ENCODE data around the gene LAMC2.

Gene LAMC2

DNA sequence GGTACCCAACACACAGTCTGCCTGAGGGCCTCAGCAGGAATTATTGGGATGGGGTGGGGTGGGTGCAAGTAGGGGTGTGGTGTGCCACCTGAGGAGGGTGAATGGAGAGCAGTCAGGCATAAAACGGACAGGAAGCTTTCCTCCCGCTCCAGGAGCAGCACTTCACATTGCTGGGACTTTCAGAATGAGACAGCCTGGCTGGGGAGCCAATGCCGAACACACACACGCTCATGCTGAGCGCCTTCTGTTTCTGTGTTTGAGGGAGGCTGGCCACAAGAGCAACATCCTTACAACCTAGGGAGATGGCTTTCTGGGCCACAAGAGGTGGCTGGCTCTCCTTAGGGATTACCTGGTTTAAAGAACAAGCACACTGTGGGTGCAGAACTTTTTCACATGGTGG, 98.0 kb downstream of the LAMC2 start:
- no peak overlapping the region for H3K4me3 ChIP-seq (replicated peaks in 1 of 2; ENCODE audit: low read depth in 2 of 2, low read length in 2 of 2)
- DNase-seq (ENCODE audit: low read depth in 2 of 2), result no peak
- TF ChIP-seq, protein P1, sequence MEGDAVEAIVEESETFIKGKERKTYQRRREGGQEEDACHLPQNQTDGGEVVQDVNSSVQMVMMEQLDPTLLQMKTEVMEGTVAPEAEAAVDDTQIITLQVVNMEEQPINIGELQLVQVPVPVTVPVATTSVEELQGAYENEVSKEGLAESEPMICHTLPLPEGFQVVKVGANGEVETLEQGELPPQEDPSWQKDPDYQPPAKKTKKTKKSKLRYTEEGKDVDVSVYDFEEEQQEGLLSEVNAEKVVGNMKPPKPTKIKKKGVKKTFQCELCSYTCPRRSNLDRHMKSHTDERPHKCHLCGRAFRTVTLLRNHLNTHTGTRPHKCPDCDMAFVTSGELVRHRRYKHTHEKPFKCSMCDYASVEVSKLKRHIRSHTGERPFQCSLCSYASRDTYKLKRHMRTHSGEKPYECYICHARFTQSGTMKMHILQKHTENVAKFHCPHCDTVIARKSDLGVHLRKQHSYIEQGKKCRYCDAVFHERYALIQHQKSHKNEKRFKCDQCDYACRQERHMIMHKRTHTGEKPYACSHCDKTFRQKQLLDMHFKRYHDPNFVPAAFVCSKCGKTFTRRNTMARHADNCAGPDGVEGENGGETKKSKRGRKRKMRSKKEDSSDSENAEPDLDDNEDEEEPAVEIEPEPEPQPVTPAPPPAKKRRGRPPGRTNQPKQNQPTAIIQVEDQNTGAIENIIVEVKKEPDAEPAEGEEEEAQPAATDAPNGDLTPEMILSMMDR (IDR thresholded peaks at IDR 0.05; ENCODE audit: low read depth, low read length), result no peak

DNA sequence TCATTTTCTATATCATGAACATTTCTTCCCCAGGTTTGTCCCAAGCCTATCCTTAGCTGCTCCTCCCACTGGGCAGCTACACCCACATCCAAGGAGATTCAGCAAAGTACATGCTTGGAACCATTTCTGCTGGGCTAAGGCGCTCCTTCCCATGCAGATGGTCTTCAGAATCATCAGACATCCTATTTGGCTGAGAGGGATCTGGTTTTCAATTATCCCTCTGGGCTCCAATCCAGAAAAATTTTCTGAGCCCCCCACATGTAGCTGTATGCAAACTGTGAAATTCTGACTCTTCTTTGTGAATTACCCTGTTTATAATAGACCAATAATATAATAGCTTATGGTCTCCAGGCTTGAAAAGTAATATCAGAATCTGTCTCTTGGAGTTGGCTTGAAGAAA, 99.2 kb downstream of the LAMC2 start:
- no peak for DNase-seq (ENCODE audit: low read depth in 2 of 2)
- TF ChIP-seq, protein P1 (IDR thresholded peaks at IDR 0.05; ENCODE audit: low read depth, low read length), result no peak
- no peak overlapping the region for H3K4me3 ChIP-seq (replicated peaks in 1 of 2; ENCODE audit: low read depth in 2 of 2, low read length in 2 of 2)

DNA sequence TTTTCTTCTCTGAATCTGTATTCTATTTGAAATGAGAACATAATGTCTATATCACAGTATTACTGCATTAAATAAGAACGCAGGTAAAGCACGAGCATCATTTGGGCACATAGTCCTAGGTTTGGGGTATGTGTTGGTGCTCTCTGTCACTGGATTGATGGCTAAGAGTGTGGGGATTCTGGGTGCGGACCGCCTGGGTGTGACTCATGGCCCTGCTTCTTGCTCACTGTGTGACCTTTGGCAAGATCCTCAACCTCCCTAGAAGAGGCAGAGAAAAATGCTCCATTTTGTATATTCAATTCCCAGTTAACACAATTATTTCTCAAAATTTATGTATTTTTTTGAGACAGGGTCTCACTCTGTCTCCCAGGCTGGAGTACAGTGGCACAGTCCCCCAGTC, 99.7 kb downstream of the LAMC2 start:
- TF ChIP-seq, protein P1 (IDR thresholded peaks at IDR 0.05; ENCODE audit: low read depth, low read length), result no peak
- peak in 1 of 2 donors; percentile 51 for DNase-seq (ENCODE audit: low read depth in 2 of 2)
- H3K4me3 ChIP-seq (replicated peaks in 1 of 2; ENCODE audit: low read depth in 2 of 2, low read length in 2 of 2), result no peak overlapping the region

DNA sequence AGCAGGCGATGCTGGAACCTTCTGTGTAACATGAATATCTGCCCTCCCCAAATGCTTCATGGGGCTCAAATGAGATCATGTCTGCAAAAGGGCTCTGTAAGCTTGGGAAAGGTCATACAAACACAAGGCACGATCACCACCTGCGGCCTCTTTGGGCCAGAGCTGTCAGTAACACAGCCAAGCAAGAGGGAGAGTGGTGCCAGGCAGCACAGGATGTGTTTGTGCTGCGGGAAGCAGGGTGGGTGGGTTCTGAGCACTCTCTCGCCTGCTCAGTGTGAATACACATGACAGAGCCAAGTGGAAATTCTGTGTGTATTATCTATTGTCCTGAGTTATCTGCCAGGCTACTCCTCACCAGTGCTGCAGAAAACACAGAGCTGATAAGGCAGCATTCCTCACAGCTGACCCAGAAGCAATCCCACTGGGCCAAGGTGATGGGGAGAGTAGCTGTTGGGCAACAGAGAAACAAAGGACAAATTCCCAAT, 101.2 kb downstream of the LAMC2 start:
- H3K4me3 ChIP-seq (replicated peaks in 1 of 2; ENCODE audit: low read depth in 2 of 2, low read length in 2 of 2), result no peak overlapping the region
- TF ChIP-seq, protein P1 (IDR thresholded peaks at IDR 0.05; ENCODE audit: low read depth, low read length), result no peak
- DNase-seq (ENCODE audit: low read depth in 2 of 2), result peak; percentile 49 to 94

DNA sequence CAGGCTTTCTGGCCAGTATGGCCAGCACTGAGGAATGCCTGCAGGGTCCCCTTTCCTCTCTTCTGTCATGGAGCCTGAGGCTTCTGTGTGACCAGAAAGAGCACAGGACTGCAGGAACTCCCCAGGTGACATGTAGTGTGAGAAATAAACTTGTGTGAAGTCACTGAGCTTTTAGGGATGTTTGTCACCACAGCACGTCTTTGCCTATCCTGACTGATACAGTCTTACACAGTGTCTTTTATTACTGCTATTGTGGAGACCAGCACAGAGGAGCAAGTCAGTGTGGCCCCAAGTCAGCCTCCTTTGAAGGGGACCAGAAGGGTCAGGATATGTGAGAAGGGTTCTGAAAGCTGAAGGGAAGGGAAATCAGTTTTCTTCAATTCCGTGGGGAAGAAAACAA, 102.5 kb downstream of the LAMC2 start:
- no peak for DNase-seq (ENCODE audit: low read depth in 2 of 2)
- H3K4me3 ChIP-seq (replicated peaks in 1 of 2; ENCODE audit: low read depth in 2 of 2, low read length in 2 of 2), result no peak overlapping the region
- TF ChIP-seq, protein P1 (IDR thresholded peaks at IDR 0.05; ENCODE audit: low read depth, low read length), result no peak

DNA sequence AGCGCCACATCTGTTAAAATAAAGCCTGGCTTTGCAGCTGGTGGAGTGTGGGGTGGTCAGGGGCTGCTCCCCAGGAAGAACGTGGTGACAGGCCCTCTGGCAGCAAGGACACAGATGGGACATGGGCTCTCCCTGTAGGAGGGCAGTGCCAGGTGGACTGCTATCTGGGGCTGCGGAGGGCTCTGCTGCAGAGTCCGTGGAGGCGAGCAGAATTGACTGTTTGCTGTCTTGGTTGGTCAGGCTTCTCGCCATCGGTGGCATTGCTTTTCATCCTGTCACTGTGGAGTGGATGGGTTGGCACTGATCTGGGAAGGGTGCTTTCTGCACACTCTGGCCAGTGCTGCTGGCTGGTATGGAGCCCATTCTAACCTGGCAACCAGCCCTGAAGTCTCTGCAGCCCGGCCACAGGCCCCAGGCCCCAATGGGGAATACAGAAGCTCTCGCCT, 103.0 kb downstream of the LAMC2 start:
- DNase-seq (ENCODE audit: low read depth in 2 of 2), result no peak
- TF ChIP-seq, protein P1 (IDR thresholded peaks at IDR 0.05; ENCODE audit: low read depth, low read length), result no peak
- H3K4me3 ChIP-seq (replicated peaks in 1 of 2; ENCODE audit: low read depth in 2 of 2, low read length in 2 of 2), result no peak overlapping the region

DNA sequence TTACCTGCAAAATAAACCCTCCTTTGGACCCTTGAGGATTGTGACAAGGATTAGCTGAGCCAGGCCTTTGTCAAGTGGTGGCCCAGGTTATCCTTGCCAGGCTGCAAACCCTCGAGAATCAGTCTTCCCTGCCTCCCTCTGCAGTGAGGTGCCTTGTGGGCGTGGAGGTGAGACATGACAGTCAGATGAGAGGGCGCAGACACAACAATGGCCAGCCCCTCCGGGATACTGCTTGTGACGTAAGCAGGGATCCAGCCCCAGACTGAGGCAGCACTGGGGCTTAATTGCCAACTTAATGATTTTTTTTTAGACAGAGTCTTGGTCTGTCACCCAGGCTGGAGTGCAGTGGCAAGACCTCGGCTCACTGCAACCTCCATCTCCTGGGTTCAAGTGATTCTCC, 104.6 kb downstream of the LAMC2 start:
- TF ChIP-seq, protein P1 (IDR thresholded peaks at IDR 0.05; ENCODE audit: low read depth, low read length), result no peak
- H3K4me3 ChIP-seq (replicated peaks in 1 of 2; ENCODE audit: low read depth in 2 of 2, low read length in 2 of 2), result no peak overlapping the region
- DNase-seq (ENCODE audit: low read depth in 2 of 2), result no peak

Measured in cardiac fibroblast (primary cell).